GM18511 (cell line): ENCODE results near the gene PSPC1.
"Not testable (repeated sequence)": the region's sequence is repeated elsewhere in the genome, so short reads cannot be mapped to it uniquely, and the experiment has no call there.

Source experiments
- ATAC-seq: cut with Tn5 transposase; IDR thresholded peaks from one replicate; pipeline ENCODE4 v1.9.1; 2021; ENCODE audit warnings: mild to moderate bottlenecking, moderate library complexity; ENCODE audit not compliant: unreplicated experiment

Gene PSPC1, protein sequence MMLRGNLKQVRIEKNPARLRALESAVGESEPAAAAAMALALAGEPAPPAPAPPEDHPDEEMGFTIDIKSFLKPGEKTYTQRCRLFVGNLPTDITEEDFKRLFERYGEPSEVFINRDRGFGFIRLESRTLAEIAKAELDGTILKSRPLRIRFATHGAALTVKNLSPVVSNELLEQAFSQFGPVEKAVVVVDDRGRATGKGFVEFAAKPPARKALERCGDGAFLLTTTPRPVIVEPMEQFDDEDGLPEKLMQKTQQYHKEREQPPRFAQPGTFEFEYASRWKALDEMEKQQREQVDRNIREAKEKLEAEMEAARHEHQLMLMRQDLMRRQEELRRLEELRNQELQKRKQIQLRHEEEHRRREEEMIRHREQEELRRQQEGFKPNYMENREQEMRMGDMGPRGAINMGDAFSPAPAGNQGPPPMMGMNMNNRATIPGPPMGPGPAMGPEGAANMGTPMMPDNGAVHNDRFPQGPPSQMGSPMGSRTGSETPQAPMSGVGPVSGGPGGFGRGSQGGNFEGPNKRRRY

DNA sequence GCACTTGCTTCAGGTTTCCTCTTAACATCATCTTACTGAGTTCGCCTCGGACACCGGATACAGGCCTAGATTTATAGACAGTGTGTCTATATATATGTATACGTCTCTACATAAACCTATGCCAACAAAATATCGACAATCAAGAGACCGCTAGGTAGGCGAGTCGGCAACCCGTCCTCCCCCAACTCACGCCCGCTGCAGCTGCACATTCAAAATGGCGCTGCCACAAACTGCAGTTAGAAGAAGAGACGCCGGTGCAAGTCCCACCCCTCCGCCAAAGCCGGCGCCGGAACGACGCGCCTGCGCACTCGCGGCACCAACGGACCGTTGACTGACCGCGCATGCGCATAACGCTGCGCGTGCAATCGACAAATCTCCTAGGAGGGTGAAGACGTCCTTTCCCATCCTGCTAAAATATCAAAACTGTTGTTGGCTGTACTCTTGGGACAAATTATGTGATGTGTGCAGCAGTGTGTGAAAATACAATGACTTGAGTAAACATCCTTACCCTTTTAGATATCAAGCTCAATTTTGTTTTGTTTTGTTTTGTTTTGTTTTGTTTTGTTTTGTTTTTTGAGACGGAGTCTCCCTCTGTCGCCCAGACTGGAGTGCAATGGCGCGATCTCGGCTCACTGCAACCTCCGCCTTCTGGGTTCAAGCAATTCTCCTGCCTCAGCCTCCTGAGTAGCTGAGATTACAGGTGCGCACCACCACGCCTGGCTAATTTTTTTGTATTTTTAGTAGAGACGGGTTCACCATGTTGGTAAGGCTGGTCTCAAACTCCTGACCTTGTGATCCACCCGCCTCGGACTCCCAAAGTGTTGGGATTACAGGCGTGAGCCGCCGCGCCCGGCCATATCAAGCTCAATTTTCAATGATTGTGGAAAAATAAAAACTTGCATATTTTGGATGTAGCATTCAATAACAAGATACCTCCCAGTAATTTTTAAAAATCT lies at the start of gene PSPC1:
Gene PSPC1, minus strand, starts transcription at position 219 of the 956 bp plus-strand sequence. Its CDS starts 188 bp downstream, at position 31.
- ATAC-seq: peak; percentile 86

- ATAC-seq: no peak
These were observed 39.9 kb upstream of the PSPC1 start for GRCh38 chr13:19822673-19823072.

DNA sequence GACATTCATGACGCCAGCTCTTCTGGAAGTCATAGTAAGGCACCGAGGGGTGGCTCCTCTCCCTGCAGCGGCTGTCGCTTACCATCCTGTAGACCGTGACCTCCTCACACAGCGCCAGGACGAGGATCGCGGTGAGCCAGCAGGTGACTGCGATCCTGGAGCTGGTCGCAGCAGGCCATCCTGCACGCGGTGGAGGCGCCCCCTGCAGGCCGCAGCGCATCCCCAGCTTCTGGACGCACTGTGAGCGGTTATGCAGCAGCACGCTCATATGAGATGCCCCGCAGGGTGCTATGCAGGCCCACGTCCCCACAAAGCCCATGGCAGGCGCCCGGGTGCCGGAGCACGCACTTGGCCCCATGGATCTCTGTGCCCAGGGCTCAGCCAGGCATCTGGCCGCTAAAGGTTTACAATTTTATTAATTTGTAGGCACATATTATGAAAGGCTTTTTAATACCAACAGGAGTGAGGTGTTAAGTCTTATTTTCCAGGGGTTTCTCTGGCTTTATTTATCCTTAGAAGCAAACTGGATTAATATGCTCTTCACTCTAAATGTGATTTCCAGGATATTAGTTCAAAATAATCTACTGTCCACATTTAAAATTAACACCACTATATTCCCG lies 35.6 kb upstream of the PSPC1 start:
- ATAC-seq: no peak

- no peak for ATAC-seq
These were observed 34.9 kb upstream of the PSPC1 start for GRCh38 chr13:19817510-19818158.

GRCh38 chr13:19817106-19817505 lies 34.4 kb upstream of the PSPC1 start:
- ATAC-seq: no peak

- ATAC-seq: not testable (repeated sequence)
These were observed 33.1 kb upstream of the PSPC1 start for GRCh38 chr13:19815842-19816241.

DNA sequence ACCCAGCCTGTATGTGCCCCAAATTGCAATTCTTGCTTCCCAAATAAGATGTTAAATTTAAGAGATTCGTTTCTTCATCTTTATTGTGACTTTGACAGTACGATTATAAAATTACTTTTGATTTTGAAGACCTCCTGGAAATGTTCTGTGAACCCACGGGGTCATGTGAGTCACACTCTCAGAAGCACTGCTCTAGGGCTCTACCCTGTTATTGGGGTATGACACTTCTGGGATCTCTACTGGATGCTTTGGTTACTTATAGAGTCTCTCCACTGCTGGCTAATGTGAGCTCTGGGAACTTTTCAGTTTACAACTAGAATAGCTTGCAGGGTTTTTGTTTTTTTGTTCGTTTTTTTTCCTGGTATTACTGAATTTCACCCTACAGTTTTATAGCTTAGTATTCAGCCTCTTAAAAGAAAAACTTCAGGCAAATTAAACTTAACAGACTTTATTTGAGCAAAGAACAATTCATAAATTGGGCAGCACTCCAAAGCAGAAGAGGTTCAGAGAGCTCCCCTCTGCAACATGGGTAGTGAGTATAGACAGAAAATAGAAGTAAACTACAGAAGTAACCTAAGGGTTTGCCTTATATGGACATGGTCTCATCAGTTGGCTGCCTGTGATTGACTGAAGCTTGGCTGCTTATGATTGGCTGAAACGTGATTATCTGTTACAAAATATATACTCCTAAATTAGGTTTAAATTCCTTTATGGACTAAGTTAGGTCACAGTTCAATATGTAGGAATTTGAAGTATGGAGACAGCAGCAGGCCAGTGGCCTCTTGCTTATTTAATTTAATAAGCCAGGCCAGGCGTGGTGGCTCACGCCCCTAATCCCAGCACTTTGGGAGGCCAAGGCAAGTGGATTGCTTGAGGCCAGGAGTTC lies 28.5 kb upstream of the PSPC1 start:
- no peak for ATAC-seq

DNA sequence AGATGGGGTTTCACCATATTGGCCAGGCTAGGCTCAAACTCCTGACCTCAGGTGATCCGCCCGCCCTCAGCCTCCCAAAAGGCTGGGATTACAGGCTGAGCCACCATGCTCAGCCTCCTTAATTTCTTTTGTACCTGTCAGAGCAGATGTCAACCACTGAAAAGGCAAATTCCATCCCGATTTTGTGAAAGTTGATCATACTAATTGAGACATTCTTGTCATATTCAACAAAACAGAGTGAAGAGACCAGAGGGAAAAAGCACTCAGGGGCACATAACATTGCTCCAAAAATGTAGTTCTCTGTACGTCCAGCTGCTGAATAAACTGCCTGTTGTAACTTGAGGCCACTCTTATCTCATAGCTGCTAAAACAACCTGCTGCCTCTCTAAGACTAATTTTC lies 27.4 kb upstream of the PSPC1 start:
- no peak for ATAC-seq

- no peak for ATAC-seq
These were observed 23.0 kb upstream of the PSPC1 start for GRCh38 chr13:19805765-19806164.

DNA sequence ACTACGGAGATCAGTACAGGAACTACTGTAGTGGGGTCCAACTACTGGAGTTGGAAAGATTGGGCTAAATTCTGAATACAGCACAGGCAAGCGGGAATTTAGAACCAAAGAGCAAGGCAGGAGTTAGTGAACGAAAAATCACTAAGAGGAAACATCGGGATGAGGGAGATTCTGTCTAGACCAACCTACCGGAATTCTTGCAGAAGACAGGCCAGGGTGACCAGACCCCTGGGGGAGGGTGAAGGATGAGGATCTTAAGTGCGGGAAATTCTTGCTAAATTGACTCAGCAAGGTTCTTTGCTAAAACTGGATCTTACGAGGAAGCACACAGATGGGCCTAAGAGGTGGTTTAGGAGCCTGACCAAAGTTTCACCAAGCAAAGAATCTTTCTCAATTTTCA lies 13.2 kb upstream of the PSPC1 start:
- ATAC-seq: no peak

DNA sequence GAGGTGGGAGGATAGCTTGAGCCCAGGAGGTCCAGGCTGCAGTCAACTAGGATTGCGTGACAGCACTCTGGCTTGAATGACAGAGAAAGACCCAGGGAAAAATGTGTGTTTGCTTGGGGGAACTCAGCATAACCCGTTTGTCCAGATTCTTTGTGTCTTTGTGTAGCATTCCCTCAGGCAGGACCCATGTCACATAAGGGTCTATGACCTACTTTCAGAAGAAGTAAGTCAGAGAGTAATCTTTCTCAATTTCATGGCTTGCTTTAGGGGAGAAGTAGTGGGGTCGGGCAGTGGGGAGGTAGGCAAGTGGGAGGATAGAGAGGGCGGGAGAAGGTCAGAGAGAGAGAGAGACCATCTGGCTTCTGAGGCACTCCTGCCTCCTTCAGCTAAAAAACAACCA lies 11.9 kb upstream of the PSPC1 start:
- ATAC-seq: no peak

DNA sequence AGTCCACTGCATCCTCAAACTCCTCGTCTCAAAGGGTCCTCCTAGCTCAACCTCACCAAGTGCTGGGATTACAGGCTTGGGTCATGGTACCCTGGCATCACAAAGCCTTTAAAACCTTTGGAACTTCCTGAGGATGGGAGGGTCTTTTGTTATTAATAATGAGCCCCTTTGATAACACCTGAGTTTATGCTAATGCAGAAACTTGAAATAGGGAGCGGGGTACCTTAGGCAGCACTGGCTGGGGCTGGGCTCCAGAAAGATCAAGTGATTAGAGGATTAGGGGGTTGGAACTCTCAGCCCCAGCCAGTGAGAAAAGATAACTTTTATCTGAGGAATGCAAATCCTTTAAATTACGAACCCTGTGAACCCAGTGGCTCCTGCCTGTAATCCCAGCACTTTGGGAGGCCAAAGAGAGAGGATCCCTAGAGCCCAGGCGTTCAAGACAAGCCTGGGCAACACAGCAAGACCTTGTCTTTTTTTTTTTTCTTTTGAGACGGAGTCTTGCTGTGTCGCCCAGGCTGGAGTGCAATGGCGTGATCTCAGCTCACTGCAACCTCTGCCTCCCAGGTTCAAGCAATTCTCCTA lies 9.3 kb upstream of the PSPC1 start:
- ATAC-seq: no peak

DNA sequence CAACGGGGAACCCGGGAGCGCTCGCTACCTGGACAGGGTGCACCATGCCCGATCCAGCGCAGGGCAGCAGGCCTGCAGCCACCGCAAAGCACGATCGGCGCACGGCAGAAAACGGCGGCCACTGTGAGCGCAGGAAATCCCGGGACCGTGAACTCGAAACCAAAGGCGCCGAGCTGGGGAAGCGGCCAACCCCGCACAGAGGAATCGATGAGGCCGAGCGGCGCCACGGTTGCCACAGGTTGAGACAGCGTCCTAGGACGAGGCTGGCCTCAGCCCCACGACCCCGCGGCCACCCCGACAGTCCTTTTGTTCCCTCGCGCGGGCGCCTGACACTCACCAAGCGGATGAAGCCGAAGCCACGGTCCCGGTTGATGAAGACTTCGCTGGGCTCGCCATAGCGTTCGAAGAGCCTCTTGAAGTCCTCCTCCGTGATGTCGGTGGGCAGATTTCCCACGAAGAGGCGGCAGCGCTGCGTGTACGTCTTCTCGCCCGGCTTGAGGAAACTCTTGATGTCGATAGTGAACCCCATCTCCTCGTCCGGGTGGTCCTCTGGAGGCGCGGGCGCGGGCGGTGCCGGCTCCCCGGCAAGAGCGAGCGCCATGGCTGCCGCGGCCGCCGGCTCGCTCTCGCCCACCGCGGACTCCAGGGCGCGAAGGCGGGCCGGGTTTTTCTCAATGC lies 557 bp downstream of the PSPC1 start:
- peak; percentile 45 for ATAC-seq

DNA sequence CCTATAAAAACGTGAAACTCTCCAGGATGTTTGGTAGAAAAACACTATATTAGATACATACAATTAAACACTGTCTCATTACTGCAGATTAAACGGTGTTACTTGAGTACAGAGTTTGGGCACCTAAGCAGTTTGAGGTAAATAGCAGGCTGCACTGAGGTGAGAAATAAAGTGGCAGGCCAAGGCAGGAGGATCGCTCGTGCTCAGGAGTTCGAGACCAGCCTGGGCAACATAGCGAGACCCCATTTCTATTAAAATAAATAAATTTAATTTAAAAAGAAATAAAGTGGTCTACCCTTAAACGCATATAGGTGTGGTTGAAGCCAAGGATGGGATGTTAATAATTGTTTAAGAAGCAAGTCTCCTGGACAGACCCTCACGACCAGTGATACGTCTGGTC lies 1.2 kb downstream of the PSPC1 start:
- no peak for ATAC-seq

DNA sequence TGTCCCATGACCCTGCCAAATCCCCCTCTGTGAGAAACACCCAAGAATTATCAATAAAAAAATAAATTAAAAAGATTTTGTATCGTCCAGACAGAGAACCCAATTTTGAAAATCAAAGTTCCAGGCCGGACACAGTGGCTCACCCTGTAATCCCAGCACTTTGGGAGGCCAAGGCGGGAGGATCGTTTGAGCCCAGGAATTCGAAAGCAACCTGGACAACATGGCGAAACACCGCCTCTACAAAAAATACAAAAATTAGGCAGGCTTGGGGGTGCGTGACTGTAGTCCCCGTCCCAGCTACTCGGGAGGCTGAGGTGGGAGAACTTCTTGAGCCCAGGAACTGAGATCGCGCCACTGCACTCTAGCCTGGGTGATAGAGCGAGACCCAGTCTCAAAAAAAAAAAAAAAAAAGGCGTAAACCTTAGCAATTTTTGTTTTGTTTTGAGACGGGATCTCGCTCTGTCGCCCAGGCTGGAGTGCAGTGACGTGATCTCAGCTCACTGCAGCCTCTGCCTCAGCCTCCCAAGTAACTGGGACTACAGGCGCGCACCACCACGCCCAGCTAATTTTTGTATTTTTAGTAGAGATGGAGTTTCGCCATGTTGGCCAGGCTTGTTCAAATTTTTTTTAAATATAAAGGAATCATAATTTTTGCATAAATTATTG lies 1.9 kb downstream of the PSPC1 start:
- not testable (repeated sequence) for ATAC-seq

GRCh38 chr13:19772306-19772705 lies 10.4 kb downstream of the PSPC1 start:
- ATAC-seq: no peak

GRCh38 chr13:19769854-19770253 lies 12.9 kb downstream of the PSPC1 start:
- no peak for ATAC-seq

DNA sequence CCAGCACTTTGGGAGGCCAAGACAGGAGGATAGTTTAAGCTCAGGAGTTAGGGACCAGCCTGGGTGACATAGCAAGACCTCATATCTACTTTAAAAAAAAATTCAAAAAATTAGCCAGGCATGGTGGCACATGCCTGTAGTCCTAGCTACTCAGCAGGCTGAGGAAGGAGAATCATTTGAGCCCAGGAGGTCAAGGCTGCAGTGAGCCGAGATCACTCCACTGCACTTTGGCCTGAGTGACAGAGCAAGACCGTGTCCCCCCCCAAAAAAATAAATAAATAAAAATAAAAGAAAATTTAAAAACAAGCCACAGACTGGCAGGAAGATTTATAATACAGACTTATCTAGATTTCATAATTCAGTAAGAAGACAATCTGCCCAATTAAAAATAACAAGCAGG lies 14.8 kb downstream of the PSPC1 start:
- ATAC-seq: no peak
